ENCODE measurements around the gene HSDL2. TPM values are rescaled to one million over a fixed set of nuclear protein-coding genes. Genes with fewer than 3 reads are reported as not detected.

Gene HSDL2
- total RNA-seq, 1 experiment from 2014 or later = 32.2 TPM

GRCh38 chr9:112443636-112444035 is 63.7 kb downstream of the HSDL2 start:
- POLR2A ChIA-PET = interaction anchor here (0.6 kb wide), 1 partner anchor 296 kb away, joined by 5 read pairs; no protein-coding TSS in a partner anchor
- no peak overlapping the region for H3K27ac ChIP-seq (ENCODE audit: low read length)
- intact Hi-C loops (cut with micrococcal nuclease; ENCODE audit: unreplicated experiment) = no loop called here

GRCh38 chr9:112445196-112445595 is 65.3 kb downstream of the HSDL2 start:
- H3K4me3 ChIP-seq (ENCODE audit: low read depth in 2 of 2, low read length in 2 of 2) = no peak overlapping the region
- H3K27ac ChIP-seq (ENCODE audit: low read length) = no peak overlapping the region
- no TSS peak for BruUV-seq (replicated peaks)
- ChIA-PET CTCF (interaction anchor here (0.6 kb wide), 1 partner anchor 177 kb away, joined by 7 read pairs; no protein-coding TSS in a partner anchor), POLR2A (no interaction called here)
- no peak for TF ChIP-seq CTCF (IDR thresholded peaks at IDR 0.05)
- no peak for TF ChIP-seq POLR2AphosphoS5 (IDR thresholded peaks at IDR 0.05; ENCODE audit: low read depth, low read length)
- TF ChIP-seq REST (IDR thresholded peaks at IDR 0.05; ENCODE audit: insufficient read depth in 1 of 2, low read depth in 2 of 2, low read length in 1 of 2) = no peak
- no peak for TF ChIP-seq TCF7L2 (IDR thresholded peaks at IDR 0.05; ENCODE audit: low read depth, low read length)
- TF ChIP-seq SIN3A (IDR thresholded peaks at IDR 0.05; ENCODE audit: borderline replicate concordance, insufficient read depth, low read depth, low read length) = no peak
- in situ Hi-C loops (cut with HindIII; ENCODE audit: low pct_unique_long_range_greater_than_20kb, low sequenced_read_pairs) = no loop called here
- H3K4me1 ChIP-seq (ENCODE audit: control insufficient read depth, insufficient read depth, low read length) = no peaks in the 10 kb centered on the region
- DNase-seq (ENCODE audit: low read depth, low spot score) (no peak), ATAC-seq (no peak)
- intact Hi-C loops (cut with micrococcal nuclease; ENCODE audit: unreplicated experiment) = no loop called here
- H3K36me3 ChIP-seq (ENCODE audit: control insufficient read depth, insufficient read depth, low read length) = peaks cover 2% of the 10 kb centered on the region; the same call in 1 of the 2 replicates
- H3K27me3 ChIP-seq (ENCODE audit: control insufficient read depth, insufficient read depth, low read length) = no peaks in the 10 kb centered on the region
- H3K9me3 ChIP-seq (ENCODE audit: control insufficient read depth, insufficient read depth, low read depth, low read length) = no peaks in the 10 kb centered on the region

More at GRCh38 chr9:112443636-112444035, 63.7 kb downstream of the HSDL2 start:
- ATAC-seq (no peak), DNase-seq (ENCODE audit: low read depth, low spot score) (no peak)
- CTCF ChIA-PET = interaction anchor here (0.7 kb wide), 1 partner anchor 274 kb away, joined by 5 read pairs; the partner anchor contains the start of gene INIP
- no TSS peak for BruUV-seq (replicated peaks)
- no peak for TF ChIP-seq TCF7L2 (IDR thresholded peaks at IDR 0.05; ENCODE audit: low read depth, low read length)
- no peak for TF ChIP-seq POLR2AphosphoS5 (IDR thresholded peaks at IDR 0.05; ENCODE audit: low read depth, low read length)
- TF ChIP-seq CTCF (IDR thresholded peaks at IDR 0.05) = 0 out of 2 replicates have a peak, but pooled peaks have one; percentile 17
- TF ChIP-seq REST (IDR thresholded peaks at IDR 0.05; ENCODE audit: insufficient read depth in 1 of 2, low read depth in 2 of 2, low read length in 1 of 2) = no peak
- Histone ChIP-seq H3K36me3 (ENCODE audit: control insufficient read depth, insufficient read depth, low read length) (peaks cover 2% of the 10 kb centered on the region; the same call in 1 of the 2 replicates), H3K27me3 (ENCODE audit: control insufficient read depth, insufficient read depth, low read length) (no peaks in the 10 kb centered on the region), H3K9me3 (ENCODE audit: control insufficient read depth, insufficient read depth, low read depth, low read length) (no peaks in the 10 kb centered on the region), H3K4me3 (ENCODE audit: low read depth in 2 of 2, low read length in 2 of 2) (no peak overlapping the region), H3K4me1 (ENCODE audit: control insufficient read depth, insufficient read depth, low read length) (no peaks in the 10 kb centered on the region)
- in situ Hi-C loops (cut with HindIII; ENCODE audit: low pct_unique_long_range_greater_than_20kb, low sequenced_read_pairs) = no loop called here
